PC-9 (cell line): ENCODE data around the gene SCAMP1. TPM values are rescaled to one million over a fixed set of nuclear protein-coding genes. Genes with fewer than 3 reads are reported as not detected.
A peak's percentile ranks its signal among the peaks of the same experiment; 100 is the strongest.

ENCODE experiments used
- BruUV-seq: library from RNA; stranded (reverse); fragments of 400-500 nt; replicated peaks from 2 replicates; lab custom pipeline; 2021; lab: Mats Ljungman, UMichigan
- CTCF ChIA-PET: fragments of 300-600 bp; sonication (Branson Sonifier 250); formaldehyde crosslinking; loops from one replicate; lab custom pipeline; 2022; ENCODE audit warnings: antibody characterized with exemption; lab: Charles Lee
- POLR2A ChIA-PET: fragments of 300-600 bp; sonication (Branson Sonifier 250); formaldehyde crosslinking; loops from one replicate; lab custom pipeline; 2022; ENCODE audit warnings: antibody characterized with exemption; ENCODE audit not compliant: unreplicated experiment; lab: Charles Lee
- DNase-seq, 2 experiments: peaks; one replicate each; pipeline versions ENCODE4 v3.0.0 to v3.0.0-alpha.2; 2015 to 2022; ENCODE audit warnings: mixed read lengths in 1 of 2
- H2AFZ ChIP-seq: fragments of 200-600 bp; sonication (generic); 2 replicates; pipeline ENCODE4 v1.8.1; 2017; ENCODE audit warnings: antibody characterized with exemption
- H3F3A ChIP-seq: fragments of 200-600 bp; sonication (generic); 2 replicates; pipeline ENCODE4 v1.8.1; 2017; ENCODE audit warnings: antibody characterized with exemption, mild to moderate bottlenecking, low read depth; ENCODE audit not compliant: insufficient read depth
- H3K27ac ChIP-seq: fragments of 200-600 bp; sonication (generic); 2 replicates; pipeline ENCODE4 v1.6.1; 2016; ENCODE audit warnings: mixed run types
- H3K27me3 ChIP-seq: fragments of 200-600 bp; sonication (generic); 2 replicates; pipeline ENCODE4 v1.6.1; 2016; ENCODE audit warnings: low read depth, mixed run types; ENCODE audit not compliant: insufficient read depth
- H3K36me3 ChIP-seq: fragments of 200-600 bp; sonication (generic); 2 replicates; pipeline ENCODE4 v1.6.1; 2016; ENCODE audit warnings: low read depth, mixed run types
- H3K4me1 ChIP-seq: fragments of 200-600 bp; sonication (generic); replicated peaks from 2 replicates; pipeline ENCODE4 v1.6.1; 2016; ENCODE audit warnings: mixed run types; ENCODE audit not compliant: insufficient read depth
- H3K4me2 ChIP-seq: fragments of 200-600 bp; sonication (generic); 2 replicates; pipeline ENCODE4 v1.6.1; 2017; ENCODE audit warnings: mixed run types
- H3K4me3 ChIP-seq: fragments of 200-600 bp; sonication (generic); 2 replicates; pipeline ENCODE4 v1.6.1; 2016; ENCODE audit warnings: mixed run types
- H3K79me2 ChIP-seq: fragments of 200-600 bp; sonication (generic); 2 replicates; pipeline ENCODE4 v1.6.1; 2017; ENCODE audit warnings: low read depth, mixed run types
- H3K9me2 ChIP-seq: fragments of 200-600 bp; sonication (generic); 2 replicates; pipeline ENCODE4 v1.8.1; 2017; ENCODE audit warnings: mild to moderate bottlenecking; ENCODE audit not compliant: insufficient read depth
- H3K9me3 ChIP-seq: fragments of 200-600 bp; sonication (generic); 2 replicates; pipeline ENCODE4 v1.8.1; 2016; ENCODE audit warnings: low read depth; ENCODE audit not compliant: insufficient read depth
- H4K20me1 ChIP-seq: fragments of 200-600 bp; sonication (generic); 2 replicates; pipeline ENCODE4 v1.8.1; 2017; ENCODE audit not compliant: insufficient read depth
- CTCF ChIP-seq: fragments of 200-600 bp; sonication (generic); conservative IDR thresholded peaks from 2 replicates; pipeline ENCODE4 v1.6.1; 2017; ENCODE audit warnings: mixed run types, antibody characterized with exemption, mild to moderate bottlenecking, moderate library complexity
- EZH2 ChIP-seq: fragments of 200-600 bp; sonication (generic); IDR thresholded peaks from 2 replicates; pipeline ENCODE4 v1.8.0; 2017; ENCODE audit warnings: antibody characterized with exemption, low read depth
- intact Hi-C: fragments of 100-400 bp; cut with micrococcal nuclease; formaldehyde crosslinking; loops from one replicate; pipeline ENCODE4 v1.10.0; 2022; ENCODE audit not compliant: unreplicated experiment
- total RNA-seq: library from RNA; stranded (reverse); gene quantifications from 2 replicates; pipeline ENCODE4 v1.2.3, GENCODE V29; 2021

SCAMP1 gene
- total RNA-seq, 1 experiment from 2014 or later, result 38.7 TPM

GRCh38 chr5:78327761-78328510, 32.5 kb upstream of the SCAMP1 start:
- H3K79me2 ChIP-seq, result no peaks in the 10 kb centered on the region
- BruUV-seq, result no TSS peak
- no peaks in the 10 kb centered on the region for H3K9me3 ChIP-seq
- ChIA-PET POLR2A (no interaction called here), CTCF (no interaction called here)
- no peaks in the 10 kb centered on the region for H4K20me1 ChIP-seq
- no peaks in the 10 kb centered on the region for H3K9me2 ChIP-seq
- no peak overlapping the region for H3K4me3 ChIP-seq
- H2AFZ ChIP-seq, result peak overlapping the region; percentile 70
- peaks cover 12% of the 10 kb centered on the region; the same call in 1 of the 2 replicates for H3F3A ChIP-seq
- H3K4me1 ChIP-seq, result peaks cover 22% of the 10 kb centered on the region
- no peaks in the 10 kb centered on the region for H3K27me3 ChIP-seq
- H3K36me3 ChIP-seq, result no peaks in the 10 kb centered on the region
- H3K27ac ChIP-seq, result peak overlapping the region; percentile 45
- no peak overlapping the region for H3K4me2 ChIP-seq
- TF ChIP-seq CTCF, result no peak
- no peak for TF ChIP-seq EZH2
- peak; percentile 9 to 38 for DNase-seq
- intact Hi-C loops, result loop anchor here (5.0 kb wide), 1 partner anchor 259 kb away; no protein-coding TSS in a partner anchor

- H4K20me1 ChIP-seq, result no peaks in the 10 kb centered on the region
- no peak for DNase-seq
- no peak overlapping the region for H3K4me2 ChIP-seq
- no peaks in the 10 kb centered on the region for H3K9me3 ChIP-seq
- H3K4me1 ChIP-seq, result peaks cover 22% of the 10 kb centered on the region
- intact Hi-C loops, result loop anchor here (5.0 kb wide), 1 partner anchor 259 kb away; no protein-coding TSS in a partner anchor
- H3K9me2 ChIP-seq, result no peaks in the 10 kb centered on the region
- no peak for TF ChIP-seq EZH2
- no peak for TF ChIP-seq CTCF
- ChIA-PET CTCF (interaction anchor here (0.6 kb wide), 1 partner anchor 209 kb away, joined by 3 read pairs; no protein-coding TSS in a partner anchor), POLR2A (no interaction called here)
- no TSS peak for BruUV-seq
- H3K4me3 ChIP-seq, result no peak overlapping the region
- H3K27ac ChIP-seq, result peak overlapping the region; percentile 45
- peaks cover 12% of the 10 kb centered on the region; the same call in 1 of the 2 replicates for H3F3A ChIP-seq
- no peaks in the 10 kb centered on the region for H3K27me3 ChIP-seq
- H3K36me3 ChIP-seq, result no peaks in the 10 kb centered on the region
- peak overlapping the region; percentile 70 for H2AFZ ChIP-seq
- no peaks in the 10 kb centered on the region for H3K79me2 ChIP-seq
These were observed 31.7 kb upstream of the SCAMP1 start for GRCh38 chr5:78328585-78329173.

- H3K9me2 ChIP-seq, result no peaks in the 10 kb centered on the region
- H4K20me1 ChIP-seq, result no peaks in the 10 kb centered on the region
- H3K36me3 ChIP-seq, result no peaks in the 10 kb centered on the region
- no peak overlapping the region for H3K4me2 ChIP-seq
- H3K4me1 ChIP-seq, result peaks cover 22% of the 10 kb centered on the region
- no peak overlapping the region for H3K4me3 ChIP-seq
- ChIA-PET POLR2A (interaction anchor here (0.6 kb wide), 1 partner anchor 194 kb away, joined by 12 read pairs; no protein-coding TSS in a partner anchor), CTCF (no interaction called here)
- H3K27me3 ChIP-seq, result no peaks in the 10 kb centered on the region
- H3K79me2 ChIP-seq, result no peaks in the 10 kb centered on the region
- no peak overlapping the region for H2AFZ ChIP-seq
- H3K27ac ChIP-seq, result no peak overlapping the region
- DNase-seq, result no peak
- BruUV-seq, result no TSS peak
- H3F3A ChIP-seq, result peaks cover 12% of the 10 kb centered on the region; the same call in 1 of the 2 replicates
- TF ChIP-seq CTCF (no peak), EZH2 (no peak)
- intact Hi-C loops, result no loop called here
- H3K9me3 ChIP-seq, result no peaks in the 10 kb centered on the region
These were observed 28.8 kb upstream of the SCAMP1 start for GRCh38 chr5:78331523-78332080.
